ENCODE data around the gene TPCN2.
"Not testable (repeated sequence)": the region's sequence is repeated elsewhere in the genome, so short reads cannot be mapped to it uniquely, and the experiment has no call there.

Gene TPCN2

DNA sequence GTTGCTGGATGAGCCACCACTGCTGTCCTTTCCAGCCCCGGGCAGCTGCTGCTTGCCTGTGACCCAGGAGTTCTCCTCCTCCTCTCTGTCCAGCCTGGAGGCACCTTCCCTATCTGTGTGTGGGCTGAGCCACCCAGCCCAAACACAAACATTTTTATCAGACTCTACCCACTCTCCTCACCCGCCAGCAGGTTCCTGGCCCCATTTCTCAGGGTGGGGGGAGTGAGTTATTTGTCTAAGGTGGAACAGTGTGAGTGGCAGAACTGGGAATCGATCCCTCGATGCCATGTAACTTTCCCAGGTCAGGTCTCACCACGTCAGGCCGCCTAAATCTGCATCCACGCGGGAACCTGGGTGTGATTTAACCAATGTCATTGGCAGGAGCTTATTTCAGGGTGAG, 86.2 kb downstream of the TPCN2 start:
- no peak overlapping the region for H3K4me3 ChIP-seq (ENCODE audit: low read depth, low read length)
- TF ChIP-seq, protein P1, sequence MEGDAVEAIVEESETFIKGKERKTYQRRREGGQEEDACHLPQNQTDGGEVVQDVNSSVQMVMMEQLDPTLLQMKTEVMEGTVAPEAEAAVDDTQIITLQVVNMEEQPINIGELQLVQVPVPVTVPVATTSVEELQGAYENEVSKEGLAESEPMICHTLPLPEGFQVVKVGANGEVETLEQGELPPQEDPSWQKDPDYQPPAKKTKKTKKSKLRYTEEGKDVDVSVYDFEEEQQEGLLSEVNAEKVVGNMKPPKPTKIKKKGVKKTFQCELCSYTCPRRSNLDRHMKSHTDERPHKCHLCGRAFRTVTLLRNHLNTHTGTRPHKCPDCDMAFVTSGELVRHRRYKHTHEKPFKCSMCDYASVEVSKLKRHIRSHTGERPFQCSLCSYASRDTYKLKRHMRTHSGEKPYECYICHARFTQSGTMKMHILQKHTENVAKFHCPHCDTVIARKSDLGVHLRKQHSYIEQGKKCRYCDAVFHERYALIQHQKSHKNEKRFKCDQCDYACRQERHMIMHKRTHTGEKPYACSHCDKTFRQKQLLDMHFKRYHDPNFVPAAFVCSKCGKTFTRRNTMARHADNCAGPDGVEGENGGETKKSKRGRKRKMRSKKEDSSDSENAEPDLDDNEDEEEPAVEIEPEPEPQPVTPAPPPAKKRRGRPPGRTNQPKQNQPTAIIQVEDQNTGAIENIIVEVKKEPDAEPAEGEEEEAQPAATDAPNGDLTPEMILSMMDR (IDR thresholded peaks at IDR 0.05; ENCODE audit: borderline replicate concordance, insufficient read depth, low read depth, low read length) = no peak

DNA sequence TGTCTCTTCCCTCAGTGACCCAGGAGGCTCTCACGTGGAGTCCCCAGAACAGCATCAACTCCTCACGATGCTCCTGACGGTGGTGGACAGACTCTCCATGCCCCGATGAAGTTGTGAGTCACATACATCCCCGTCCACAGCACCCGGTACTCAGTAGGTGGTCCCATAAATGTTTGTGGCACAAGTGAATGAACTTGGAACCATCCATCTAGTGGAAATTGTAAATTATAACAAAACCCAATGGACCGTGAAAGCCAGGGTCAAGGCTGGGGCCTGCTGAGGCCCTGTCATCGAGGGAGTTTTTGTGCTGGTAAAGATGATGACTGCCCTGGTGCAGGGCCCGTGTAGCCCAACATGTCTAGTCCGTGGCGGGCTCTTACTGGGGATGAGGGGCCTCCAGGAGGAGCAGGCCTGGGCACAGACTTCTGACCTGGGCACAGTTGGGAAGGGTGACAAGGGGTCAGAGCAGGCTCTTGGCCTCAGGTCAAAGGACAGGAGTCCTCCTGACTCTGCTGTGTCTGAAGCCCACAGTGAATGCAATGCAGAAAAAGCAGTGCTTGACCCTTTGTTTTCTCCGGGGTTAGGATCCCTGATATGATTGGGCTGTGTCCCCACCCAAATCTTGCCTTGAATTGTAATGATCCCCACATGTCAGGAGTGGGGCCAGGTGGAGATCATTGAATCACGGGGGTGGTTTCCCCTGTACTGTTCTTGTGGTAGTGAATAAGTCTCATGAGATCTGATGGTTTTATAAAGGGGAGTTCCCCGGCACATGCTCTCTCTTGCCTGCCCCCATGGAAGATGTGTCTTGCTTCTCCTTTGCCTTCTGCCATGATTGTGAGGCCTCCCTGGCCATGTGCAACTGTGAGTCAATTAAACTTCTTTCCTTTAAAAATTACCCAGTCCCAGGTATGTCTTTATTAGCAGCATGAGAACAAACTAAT, 87.0 kb downstream of the TPCN2 start:
- TF ChIP-seq, protein P1 (IDR thresholded peaks at IDR 0.05; ENCODE audit: borderline replicate concordance, insufficient read depth, low read depth, low read length) = no peak
- no peak overlapping the region for H3K4me3 ChIP-seq (ENCODE audit: low read depth, low read length)

DNA sequence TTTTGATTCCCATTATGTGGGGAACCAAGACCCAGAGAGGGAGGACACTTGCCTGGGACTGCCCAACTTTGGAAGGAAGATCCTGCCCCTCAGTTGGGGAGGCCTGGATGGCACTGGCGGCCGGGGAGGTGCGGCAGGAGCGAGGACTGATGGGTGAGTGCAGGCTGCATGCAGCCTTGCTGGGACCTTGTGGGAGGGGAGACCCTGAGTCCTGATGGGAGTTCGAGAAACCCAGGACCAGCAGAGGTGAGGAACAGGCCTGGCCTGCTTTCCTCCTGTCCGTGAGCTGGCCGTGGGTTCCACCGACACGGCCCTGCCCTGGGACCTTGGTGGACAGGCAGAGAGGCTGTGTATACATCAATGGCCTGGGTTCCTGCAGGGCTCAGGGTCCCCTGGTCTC, 87.7 kb downstream of the TPCN2 start:
- H3K4me3 ChIP-seq (ENCODE audit: low read depth, low read length) = no peak overlapping the region
- TF ChIP-seq, protein P1 (IDR thresholded peaks at IDR 0.05; ENCODE audit: borderline replicate concordance, insufficient read depth, low read depth, low read length) = no peak

DNA sequence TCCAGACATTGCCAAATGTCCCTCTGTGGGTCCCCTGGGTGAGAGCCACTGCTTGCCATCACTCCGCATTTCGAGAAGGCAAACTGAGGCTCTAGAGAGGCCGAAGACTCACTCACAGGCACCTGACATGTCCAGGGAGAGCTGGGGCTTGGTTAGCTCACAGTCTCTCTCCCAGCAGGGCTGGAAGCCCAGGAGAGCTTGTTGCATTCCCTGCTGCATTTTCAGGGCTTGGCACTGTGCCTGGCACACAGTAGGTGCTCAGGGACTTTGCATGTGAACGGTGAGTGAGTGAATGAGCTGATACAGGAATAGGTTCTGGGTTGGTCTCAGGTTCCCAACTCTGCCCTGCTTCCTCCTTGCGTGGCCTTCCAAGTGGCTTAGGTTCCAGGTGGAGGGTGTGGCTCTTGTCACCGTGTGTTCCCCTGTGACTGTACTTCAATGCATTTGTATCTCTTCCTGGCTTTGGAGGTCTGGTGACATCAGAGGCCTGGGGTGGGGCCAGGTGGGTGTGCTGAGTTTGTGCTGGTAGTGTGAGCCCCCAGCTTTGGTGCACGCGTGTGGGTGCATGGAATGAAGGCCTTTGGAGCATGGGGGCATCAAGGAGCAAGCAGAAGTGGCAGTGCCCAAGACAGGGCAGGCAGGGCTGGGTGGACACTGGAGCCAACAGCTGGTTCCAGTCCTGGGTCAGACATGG, 88.6 kb downstream of the TPCN2 start:
- no peak overlapping the region for H3K4me3 ChIP-seq (ENCODE audit: low read depth, low read length)
- TF ChIP-seq, protein P1 (IDR thresholded peaks at IDR 0.05; ENCODE audit: borderline replicate concordance, insufficient read depth, low read depth, low read length) = no peak

DNA sequence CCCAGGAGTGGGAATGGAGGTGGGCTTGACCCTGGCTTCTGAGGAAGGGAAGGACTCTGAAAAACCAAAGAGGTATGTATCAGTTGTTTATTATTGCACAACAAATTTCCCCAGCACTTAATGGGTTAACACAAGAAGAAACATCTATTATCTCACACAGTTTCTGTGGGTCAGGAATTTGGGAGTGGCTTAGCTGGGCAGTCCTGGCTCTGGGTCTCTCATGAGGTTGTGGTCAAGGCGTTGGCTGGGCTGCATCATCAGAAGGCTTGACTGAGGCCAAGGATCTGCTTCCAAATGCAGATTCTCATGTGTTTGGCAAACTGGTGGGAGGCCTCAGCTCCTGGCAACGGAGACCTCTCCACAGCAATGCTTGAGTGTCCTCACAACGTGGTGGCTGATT, 89.5 kb downstream of the TPCN2 start:
- TF ChIP-seq, protein P1 (IDR thresholded peaks at IDR 0.05; ENCODE audit: borderline replicate concordance, insufficient read depth, low read depth, low read length) = no peak
- no peak overlapping the region for H3K4me3 ChIP-seq (ENCODE audit: low read depth, low read length)

DNA sequence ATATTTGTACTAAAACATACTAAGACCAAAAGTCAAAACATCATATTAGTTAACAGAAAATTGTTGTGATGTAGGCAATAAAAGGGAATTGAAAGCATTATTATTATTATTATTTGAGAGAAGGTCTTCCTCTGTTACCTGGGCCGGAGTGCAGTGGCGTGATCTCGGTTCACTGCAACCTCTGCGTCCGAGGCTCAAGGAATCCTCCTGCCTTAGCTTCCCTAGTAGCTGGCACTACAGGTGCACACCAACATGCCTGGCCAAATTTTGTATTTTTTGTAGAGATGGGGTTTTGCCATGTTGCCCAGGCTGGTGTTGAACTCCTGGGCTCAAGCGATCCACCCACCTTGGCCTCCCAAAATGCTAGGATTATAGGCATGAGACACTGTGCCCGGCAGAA, 91.4 kb downstream of the TPCN2 start:
- not testable (repeated sequence) for H3K4me3 ChIP-seq (ENCODE audit: low read depth, low read length)

DNA sequence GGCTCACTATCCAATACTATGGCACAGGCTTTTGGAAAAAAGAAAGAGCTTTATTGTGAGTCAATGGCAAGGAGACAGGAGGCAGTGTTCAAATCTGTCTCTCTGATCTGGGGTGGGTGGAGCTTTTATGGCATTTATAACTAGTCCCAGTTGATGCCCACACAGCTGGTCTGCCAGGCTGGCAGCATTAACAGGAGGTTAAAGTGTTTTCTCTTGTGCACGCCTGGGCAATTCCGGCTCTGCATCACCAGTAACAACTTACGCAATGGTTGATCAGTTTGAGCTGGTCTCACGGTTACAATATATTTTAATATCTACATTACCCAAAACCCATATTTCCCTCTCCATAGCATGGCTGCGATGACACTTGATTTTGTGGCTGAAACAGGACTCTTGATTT, 91.9 kb downstream of the TPCN2 start:
- TF ChIP-seq, protein P1 (IDR thresholded peaks at IDR 0.05; ENCODE audit: borderline replicate concordance, insufficient read depth, low read depth, low read length) = no peak
- no peak overlapping the region for H3K4me3 ChIP-seq (ENCODE audit: low read depth, low read length)

Measured in GM12875 (cell line).